ENCODE data around the gene EPO.

The EPO gene

GRCh38 chr7:100726996-100727761 is 6.9 kb downstream of the EPO start:
- in situ Hi-C loops (cut with MboI; ENCODE audit: low pct_unique_long_range_greater_than_20kb, low sequenced_read_pairs, unreplicated experiment): no loop called here
- no peak for TF ChIP-seq CTCF (IDR thresholded peaks at IDR 0.05; ENCODE audit: extremely low read depth, insufficient read depth, missing control alignments)

GRCh38 chr7:100728196-100728595 is 7.9 kb downstream of the EPO start:
- in situ Hi-C loops (cut with MboI; ENCODE audit: low pct_unique_long_range_greater_than_20kb, low sequenced_read_pairs, unreplicated experiment): no loop called here
- DNase-seq (ENCODE audit: low spot score): no peak
- TF ChIP-seq CTCF (IDR thresholded peaks at IDR 0.05; ENCODE audit: extremely low read depth, insufficient read depth, missing control alignments): no peak

More at GRCh38 chr7:100726996-100727761, 6.9 kb downstream of the EPO start:
- no peak for DNase-seq (ENCODE audit: low spot score)

GRCh38 chr7:100730136-100730800 is 10.0 kb downstream of the EPO start:
- no peak for TF ChIP-seq CTCF (IDR thresholded peaks at IDR 0.05; ENCODE audit: extremely low read depth, insufficient read depth, missing control alignments)
- in situ Hi-C loops (cut with MboI; ENCODE audit: low pct_unique_long_range_greater_than_20kb, low sequenced_read_pairs, unreplicated experiment): no loop called here

GRCh38 chr7:100731937-100732636 is 11.8 kb downstream of the EPO start:
- TF ChIP-seq CTCF (IDR thresholded peaks at IDR 0.05; ENCODE audit: extremely low read depth, insufficient read depth, missing control alignments): no peak
- in situ Hi-C loops (cut with MboI; ENCODE audit: low pct_unique_long_range_greater_than_20kb, low sequenced_read_pairs, unreplicated experiment): no loop called here
- DNase-seq (ENCODE audit: low spot score): no peak

More at GRCh38 chr7:100730136-100730800, 10.0 kb downstream of the EPO start:
- no peak for DNase-seq (ENCODE audit: low spot score)

- TF ChIP-seq CTCF (IDR thresholded peaks at IDR 0.05; ENCODE audit: extremely low read depth, insufficient read depth, missing control alignments): no peak
- in situ Hi-C loops (cut with MboI; ENCODE audit: low pct_unique_long_range_greater_than_20kb, low sequenced_read_pairs, unreplicated experiment): no loop called here
Measured at GRCh38 chr7:100735730-100736129, 15.5 kb downstream of the EPO start.

GRCh38 chr7:100736671-100737070 is 16.4 kb downstream of the EPO start:
- in situ Hi-C loops (cut with MboI; ENCODE audit: low pct_unique_long_range_greater_than_20kb, low sequenced_read_pairs, unreplicated experiment): no loop called here
- TF ChIP-seq CTCF (IDR thresholded peaks at IDR 0.05; ENCODE audit: extremely low read depth, insufficient read depth, missing control alignments): no peak
- no peak for DNase-seq (ENCODE audit: low spot score)

More at GRCh38 chr7:100735730-100736129, 15.5 kb downstream of the EPO start:
- no peak for DNase-seq (ENCODE audit: low spot score)

All from GM13977 (cell line).